IMR-90 (cell line): ENCODE measurements around the gene SCCPDH. TPM values are rescaled to one million over a fixed set of nuclear protein-coding genes. Genes with fewer than 3 reads are reported as not detected.

Source experiments
- ATAC-seq: fragments of 200-7000 bp; cut with Tn5 transposase; 2 replicates; pipeline ENCODE4 v1.9.1; 2020; ENCODE audit warnings: low read depth, mild to moderate bottlenecking, moderate library complexity
- BruUV-seq: library from RNA; stranded (reverse); fragments of 400-500 nt; replicated peaks from 2 replicates; lab custom pipeline; 2021; lab: Mats Ljungman, UMichigan
- CTCF ChIA-PET: fragments of 300-600 bp; formaldehyde crosslinking; extraction: SDS; loops from one replicate; lab custom pipeline; 2021; ENCODE audit warnings: antibody characterized with exemption; lab: Yijun Ruan, JAX
- POLR2A ChIA-PET: fragments of 300-600 bp; sonication (Branson Sonifier 250); formaldehyde crosslinking; loops from one replicate; lab custom pipeline; 2022; ENCODE audit warnings: antibody characterized with exemption; ENCODE audit not compliant: unreplicated experiment; lab: Charles Lee
- DNase-seq: peaks from one replicate; pipeline ENCODE4 v3.0.0; 2013
- H2AFZ ChIP-seq: replicated peaks from 2 replicates; pipeline ENCODE3; 2013; ENCODE audit warnings: low read length, mild to moderate bottlenecking; ENCODE audit not compliant: poor library complexity
- H2AK5ac ChIP-seq: 2 replicates; pipeline ENCODE4 v1.6.1; 2013; ENCODE audit warnings: low read depth, low read length, inconsistent platforms
- H2AK9ac ChIP-seq: replicated peaks from 2 replicates; pipeline ENCODE3; 2013; ENCODE audit warnings: mild to moderate bottlenecking, low read depth, low read length, moderate library complexity; ENCODE audit not compliant: poor library complexity
- H2BK120ac ChIP-seq: 2 replicates; pipeline ENCODE4 v1.6.1; 2013; ENCODE audit warnings: low read depth, low read length, inconsistent platforms
- H2BK15ac ChIP-seq: 3 replicates; pipeline ENCODE4 v1.6.1; 2013; ENCODE audit warnings: low read depth, low read length, inconsistent platforms
- H2BK20ac ChIP-seq: 2 replicates; pipeline ENCODE4 v1.6.1; 2013; ENCODE audit warnings: low read depth, mild to moderate bottlenecking, inconsistent platforms, low read length, moderate library complexity
- H2BK5ac ChIP-seq: 2 replicates; pipeline ENCODE4 v1.6.1; 2013; ENCODE audit warnings: mild to moderate bottlenecking, low read depth, low read length, inconsistent platforms; ENCODE audit not compliant: poor library complexity, severe bottlenecking
- H3K14ac ChIP-seq: replicated peaks from 2 replicates; pipeline ENCODE4 v1.6.1; 2013; ENCODE audit warnings: low read depth, low read length, inconsistent platforms
- H3K18ac ChIP-seq: 2 replicates; pipeline ENCODE4 v1.6.1; 2013; ENCODE audit warnings: low read depth, low read length, control low read depth
- H3K23ac ChIP-seq: 2 replicates; pipeline ENCODE4 v1.6.1; 2013; ENCODE audit warnings: low read depth, low read length, inconsistent platforms
- H3K27ac ChIP-seq: 2 replicates; pipeline ENCODE4 v1.5.1; 2013; ENCODE audit warnings: mild to moderate bottlenecking, control low read depth, low read length; ENCODE audit not compliant: insufficient read depth
- H3K27me3 ChIP-seq: 2 replicates; pipeline ENCODE4 v1.6.1; 2013; ENCODE audit warnings: low read length; ENCODE audit not compliant: control insufficient read depth, insufficient read depth
- H3K36me3 ChIP-seq: 2 replicates; pipeline ENCODE4 v1.6.1; 2013; ENCODE audit warnings: low read length, mixed read lengths; ENCODE audit not compliant: control insufficient read depth, insufficient read depth
- H3K4ac ChIP-seq: 2 replicates; pipeline ENCODE4 v1.6.1; 2013; ENCODE audit warnings: low read depth, low read length, inconsistent platforms
- H3K4me1 ChIP-seq: 2 replicates; pipeline ENCODE4 v1.6.1; 2013; ENCODE audit warnings: low read length, mixed read lengths; ENCODE audit not compliant: control insufficient read depth, insufficient read depth
- H3K4me2 ChIP-seq: 2 replicates; pipeline ENCODE4 v1.6.1; 2013; ENCODE audit warnings: low read depth, mild to moderate bottlenecking, control low read depth, low read length, moderate library complexity
- H3K4me3 ChIP-seq: 2 replicates; pipeline ENCODE4 v1.5.1; 2013; ENCODE audit warnings: low read depth, mild to moderate bottlenecking, control low read depth, low read length, moderate library complexity; ENCODE audit not compliant: insufficient read depth
- H3K56ac ChIP-seq: 2 replicates; pipeline ENCODE4 v1.6.1; 2013; ENCODE audit warnings: low read length, inconsistent platforms; ENCODE audit not compliant: insufficient read depth; ENCODE audit errors: extremely low read depth
- H3K79me1 ChIP-seq, 2 experiments: 2 replicates each; pipeline ENCODE4 v1.6.1; 2013; ENCODE audit warnings: low read length in 2 of 2, inconsistent platforms in 1 of 2, low read depth in 1 of 2
- H3K9ac ChIP-seq: 2 replicates; pipeline ENCODE4 v1.6.1; 2013; ENCODE audit warnings: low read depth, low read length, control low read depth
- H3K9me1 ChIP-seq: 2 replicates; pipeline ENCODE4 v1.6.1; 2013; ENCODE audit warnings: low read length, inconsistent platforms; ENCODE audit not compliant: insufficient read depth
- H3K9me3 ChIP-seq: 2 replicates; pipeline ENCODE4 v1.6.1; 2013; ENCODE audit warnings: low read length; ENCODE audit not compliant: control insufficient read depth, insufficient read depth
- H4K20me1 ChIP-seq: 2 replicates; pipeline ENCODE4 v1.6.1; 2013; ENCODE audit warnings: low read length, inconsistent platforms; ENCODE audit not compliant: insufficient read depth
- H4K5ac ChIP-seq: 2 replicates; pipeline ENCODE4 v1.6.1; 2013; ENCODE audit warnings: mild to moderate bottlenecking, low read depth, low read length, control low read depth
- H4K8ac ChIP-seq, 2 experiments: 2 replicates each; pipeline ENCODE4 v1.6.1; 2013; ENCODE audit warnings: low read depth in 2 of 2, low read length in 2 of 2, control low read depth in 1 of 2, inconsistent platforms in 1 of 2
- H4K91ac ChIP-seq: 2 replicates; pipeline ENCODE4 v1.6.1; 2013; ENCODE audit warnings: low read depth, low read length, inconsistent platforms; ENCODE audit not compliant: insufficient read depth
- BHLHE40 ChIP-seq: fragments of 150-350 bp; IDR thresholded peaks from 2 replicates; pipeline ENCODE4 v1.6.1; 2016; ENCODE audit warnings: mild to moderate bottlenecking, low read depth, low read length
- FOS ChIP-seq: fragments of 150-350 bp; IDR thresholded peaks from 2 replicates; pipeline ENCODE4 v1.6.1; 2016; ENCODE audit warnings: low read depth, low read length
- MAZ ChIP-seq: IDR thresholded peaks from 2 replicates; pipeline ENCODE4 v1.6.1; 2012; ENCODE audit warnings: low read depth, mild to moderate bottlenecking, low read length, improper control_type of control experiment, moderate library complexity, borderline replicate concordance
- NFE2L2 ChIP-seq: fragments of 150-350 bp; IDR thresholded peaks from 2 replicates; pipeline ENCODE4 v1.6.1; 2016; ENCODE audit warnings: low read depth, mild to moderate bottlenecking, low read length
- POLR2A ChIP-seq: IDR thresholded peaks from 2 replicates; pipeline ENCODE4 v1.6.1; 2012; ENCODE audit warnings: mild to moderate bottlenecking, low read depth, low read length
- SMC3 ChIP-seq: fragments of 150-350 bp; IDR thresholded peaks from 2 replicates; pipeline ENCODE4 v1.6.1; 2016; ENCODE audit warnings: low read depth, mild to moderate bottlenecking, antibody characterized with exemption, low read length, moderate library complexity
- WGBS, 2 experiments: methylation state at CpG; one replicate each; pipeline versions ENCODE4 v1.1.5 to v1.1.7; 2013; ENCODE audit warnings: missing lambda C conversion rate in 2 of 2; ENCODE audit not compliant: insufficient read length in 1 of 2; ENCODE audit errors: extremely low coverage in 2 of 2; 5-methylcytosine and 5-hydroxymethylcytosine counted together
- dilution Hi-C: fragments of 300-500 bp; cut with HindIII; formaldehyde crosslinking; loops from one replicate; pipeline ENCODE4 v1.14.3; 2018; ENCODE audit warnings: low sequenced_read_pairs; ENCODE audit not compliant: unreplicated experiment
- in situ Hi-C: fragments of 300-500 bp; cut with MboI; formaldehyde crosslinking; loops from 3 replicates; pipeline ENCODE4 v1.14.3; 2019; ENCODE audit warnings: low sequenced_read_pairs, inconsistent platforms, mixed read lengths
- intact Hi-C: fragments of 100-400 bp; cut with micrococcal nuclease; formaldehyde crosslinking; loops from 2 replicates; pipeline ENCODE4 v1.10.0; 2022
- polyA plus RNA-seq, 3 experiments: library from polyadenylated mRNA; depleted of rRNA; stranded (reverse); fragments of >200 nt; gene quantifications; 2 replicates each; pipeline ENCODE4 v1.2.3, GENCODE V29; 2012; ENCODE audit warnings: low replicate concordance in 1 of 3
- total RNA-seq: library from RNA; depleted of rRNA; stranded (reverse); fragments of >200 nt; gene quantifications from 2 replicates; pipeline ENCODE4 v1.2.3, GENCODE V29; 2012
- TF ChIP-seq, protein P1 (sequence below): fragments of 150-350 bp; IDR thresholded peaks from 2 replicates; pipeline ENCODE4 v1.6.1; 2017; ENCODE audit warnings: mild to moderate bottlenecking, antibody characterized with exemption, low read length, low read depth
- TF ChIP-seq, protein P2 (sequence below): conservative IDR thresholded peaks from 2 replicates; pipeline ENCODE4 v1.5.1; 2012; ENCODE audit warnings: mild to moderate bottlenecking, low read depth, low read length, improper control_type of control experiment

SCCPDH gene
- total and polyA plus RNA-seq, 2 of the 4 experiments (the other 2 are of a cell fraction), result 26.9 to 37.8 TPM

DNA sequence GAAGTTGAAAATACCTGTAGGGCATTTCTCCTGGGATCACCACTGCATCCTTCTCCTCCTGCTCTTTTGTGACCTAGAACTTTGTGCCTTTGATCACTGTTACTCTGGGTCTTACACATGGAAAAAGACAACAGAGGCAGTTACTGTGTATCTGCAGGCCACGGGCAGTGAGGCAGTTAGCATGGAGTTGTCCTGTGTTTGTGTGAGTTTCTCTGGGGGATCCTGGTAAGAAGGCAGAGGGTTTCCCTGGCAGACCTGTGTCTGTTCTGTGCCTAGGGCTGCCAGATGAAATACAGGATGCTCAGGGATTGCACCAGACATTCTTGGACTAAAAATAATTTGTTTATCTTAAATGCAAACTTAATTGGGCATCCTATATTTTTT, 44.4 kb upstream of the SCCPDH start:
- no peak overlapping the region for H3K4me2 ChIP-seq
- H2BK5ac ChIP-seq, result no peak overlapping the region
- no peaks in the 10 kb centered on the region; a peak in 1 of 4 replicates for H3K79me1 ChIP-seq
- H3K36me3 ChIP-seq, result no peaks in the 10 kb centered on the region
- peak overlapping the region in 1 of 2 experiments; percentile 12; a peak in 1 of 4 replicates for H4K8ac ChIP-seq
- no peak overlapping the region for H3K4me3 ChIP-seq
- H3K4me1 ChIP-seq, result peaks cover 4% of the 10 kb centered on the region; the same call in 1 of the 2 replicates
- no peaks in the 10 kb centered on the region for H3K9me3 ChIP-seq
- no peaks in the 10 kb centered on the region for H3K27me3 ChIP-seq
- peak overlapping the region; percentile 53; the same call in 1 of the 2 replicates for H3K4ac ChIP-seq
- no peak for TF ChIP-seq POLR2A
- no peak for TF ChIP-seq MAZ
- TF ChIP-seq, protein P1, sequence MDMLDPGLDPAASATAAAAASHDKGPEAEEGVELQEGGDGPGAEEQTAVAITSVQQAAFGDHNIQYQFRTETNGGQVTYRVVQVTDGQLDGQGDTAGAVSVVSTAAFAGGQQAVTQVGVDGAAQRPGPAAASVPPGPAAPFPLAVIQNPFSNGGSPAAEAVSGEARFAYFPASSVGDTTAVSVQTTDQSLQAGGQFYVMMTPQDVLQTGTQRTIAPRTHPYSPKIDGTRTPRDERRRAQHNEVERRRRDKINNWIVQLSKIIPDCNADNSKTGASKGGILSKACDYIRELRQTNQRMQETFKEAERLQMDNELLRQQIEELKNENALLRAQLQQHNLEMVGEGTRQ, result no peak
- TF ChIP-seq FOS, result no peak
- no peak for TF ChIP-seq BHLHE40
- no peak for TF ChIP-seq SMC3
- TF ChIP-seq, protein P2, sequence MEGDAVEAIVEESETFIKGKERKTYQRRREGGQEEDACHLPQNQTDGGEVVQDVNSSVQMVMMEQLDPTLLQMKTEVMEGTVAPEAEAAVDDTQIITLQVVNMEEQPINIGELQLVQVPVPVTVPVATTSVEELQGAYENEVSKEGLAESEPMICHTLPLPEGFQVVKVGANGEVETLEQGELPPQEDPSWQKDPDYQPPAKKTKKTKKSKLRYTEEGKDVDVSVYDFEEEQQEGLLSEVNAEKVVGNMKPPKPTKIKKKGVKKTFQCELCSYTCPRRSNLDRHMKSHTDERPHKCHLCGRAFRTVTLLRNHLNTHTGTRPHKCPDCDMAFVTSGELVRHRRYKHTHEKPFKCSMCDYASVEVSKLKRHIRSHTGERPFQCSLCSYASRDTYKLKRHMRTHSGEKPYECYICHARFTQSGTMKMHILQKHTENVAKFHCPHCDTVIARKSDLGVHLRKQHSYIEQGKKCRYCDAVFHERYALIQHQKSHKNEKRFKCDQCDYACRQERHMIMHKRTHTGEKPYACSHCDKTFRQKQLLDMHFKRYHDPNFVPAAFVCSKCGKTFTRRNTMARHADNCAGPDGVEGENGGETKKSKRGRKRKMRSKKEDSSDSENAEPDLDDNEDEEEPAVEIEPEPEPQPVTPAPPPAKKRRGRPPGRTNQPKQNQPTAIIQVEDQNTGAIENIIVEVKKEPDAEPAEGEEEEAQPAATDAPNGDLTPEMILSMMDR, result no peak
- TF ChIP-seq NFE2L2, result no peak
- ChIA-PET CTCF (no interaction called here), POLR2A (no interaction called here)
- peak overlapping the region; percentile 48 for H2BK120ac ChIP-seq
- ATAC-seq (peak; percentile 53), DNase-seq (no peak)
- in situ Hi-C loops (loop anchor here (25.0 kb wide), 1 partner anchor 1517 kb away; the partner anchor contains the start of gene KIF26B), dilution Hi-C loops (no loop called here), intact Hi-C loops (no loop called here)
- 67% methylated on average over 1 of the region's 1 CpG; no CpG with 5 or more reads in 1 of the 2 experiments for WGBS, 2 experiments
- no peak overlapping the region for H3K27ac ChIP-seq
- no peak overlapping the region for H3K56ac ChIP-seq
- no peak overlapping the region; the same call in 1 of the 2 replicates for H2AK5ac ChIP-seq
- no peak overlapping the region for H2BK15ac ChIP-seq
- no peak overlapping the region for H2AK9ac ChIP-seq
- no peaks in the 10 kb centered on the region for H4K20me1 ChIP-seq
- peak overlapping the region; percentile 4 for H2AFZ ChIP-seq
- peaks cover 8% of the 10 kb centered on the region for H3K9me1 ChIP-seq
- no peak overlapping the region for H4K5ac ChIP-seq
- H2BK20ac ChIP-seq, result no peak overlapping the region
- no peak overlapping the region for H3K14ac ChIP-seq
- H4K91ac ChIP-seq, result no peak overlapping the region
- H3K9ac ChIP-seq, result no peak overlapping the region
- no peak overlapping the region for H3K18ac ChIP-seq
- BruUV-seq, result no TSS peak
- peak overlapping the region; percentile 75 for H3K23ac ChIP-seq
